CD4-positive, alpha-beta T cell treated with Interleukin-15 for 4 hours (primary cell): ENCODE measurements around the gene BORCS5.
A peak's percentile ranks its signal among the peaks of the same experiment; 100 is the strongest.
"Not testable (repeated sequence)": the region's sequence is repeated elsewhere in the genome, so short reads cannot be mapped to it uniquely, and the experiment has no call there.

Experiments used
- DNase-seq: peaks from one replicate; pipeline ENCODE4 v3.0.0-alpha.2; 2020; ENCODE audit warnings: low spot score

BORCS5 gene

DNA sequence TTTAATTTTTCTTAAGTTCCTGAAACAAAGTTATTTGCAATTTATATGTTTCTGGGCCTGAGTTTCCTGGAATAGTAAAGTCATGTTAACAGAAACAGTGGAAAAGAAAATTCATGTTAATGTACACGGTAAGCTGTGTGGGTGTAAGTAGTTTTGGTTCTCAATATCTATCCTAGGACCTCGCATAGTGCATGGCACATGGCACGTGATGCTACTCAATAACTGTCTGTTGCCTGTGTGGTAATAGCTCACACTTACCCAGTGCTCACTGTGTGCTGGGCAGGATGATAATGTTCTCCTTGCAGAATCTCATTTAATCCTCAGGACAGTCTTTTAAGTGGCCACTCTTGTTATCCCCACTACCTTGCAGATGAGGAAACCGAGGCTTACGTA, 105.0 kb downstream of the BORCS5 start:
- peak; percentile 44 for DNase-seq

DNA sequence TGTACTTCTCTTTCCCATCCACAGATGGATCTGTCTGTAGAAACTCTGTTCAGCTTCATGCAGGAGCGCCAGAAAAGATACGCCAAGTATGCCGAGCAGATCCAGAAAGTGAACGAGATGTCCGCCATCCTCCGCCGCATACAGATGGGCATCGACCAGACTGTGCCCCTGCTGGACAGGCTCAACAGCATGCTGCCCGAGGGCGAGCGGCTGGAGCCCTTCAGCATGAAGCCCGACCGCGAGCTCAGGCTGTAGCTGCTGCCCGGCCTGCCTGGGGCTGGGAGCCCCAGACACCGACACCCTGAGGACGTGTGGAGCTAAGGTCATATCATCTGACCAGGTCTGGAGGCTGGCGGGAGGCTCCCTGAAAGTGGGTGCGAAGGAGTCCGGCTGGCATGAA, 108.6 kb downstream of the BORCS5 start:
- DNase-seq: no peak

- peak; percentile 71 for DNase-seq
Observed at GRCh38 chr12:12466157-12466556, 109.3 kb downstream of the BORCS5 start.

GRCh38 chr12:12467264-12467663, 110.4 kb downstream of the BORCS5 start:
- peak; percentile 43 for DNase-seq

GRCh38 chr12:12467688-12468261, 110.9 kb downstream of the BORCS5 start:
- peak; percentile 49 for DNase-seq

DNA sequence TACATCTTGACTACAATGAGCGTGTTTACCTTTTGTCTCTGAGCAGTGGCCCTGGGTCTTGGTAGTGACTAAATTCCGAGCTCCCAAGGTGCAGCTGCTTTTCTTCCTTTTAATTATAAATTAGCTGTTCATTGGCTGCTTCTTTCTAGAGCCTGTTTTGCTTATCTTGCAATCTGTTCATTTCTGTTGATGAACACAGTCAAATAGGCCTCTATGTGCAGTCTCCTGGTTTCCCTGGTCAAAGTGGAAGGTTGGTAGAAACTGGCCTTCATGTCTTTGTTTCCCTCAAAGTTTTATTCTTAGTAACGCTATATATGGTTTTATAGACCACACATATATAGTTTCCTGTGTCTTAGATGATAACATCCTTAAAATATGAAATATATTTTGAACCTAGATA, 111.7 kb downstream of the BORCS5 start:
- DNase-seq: no peak

DNA sequence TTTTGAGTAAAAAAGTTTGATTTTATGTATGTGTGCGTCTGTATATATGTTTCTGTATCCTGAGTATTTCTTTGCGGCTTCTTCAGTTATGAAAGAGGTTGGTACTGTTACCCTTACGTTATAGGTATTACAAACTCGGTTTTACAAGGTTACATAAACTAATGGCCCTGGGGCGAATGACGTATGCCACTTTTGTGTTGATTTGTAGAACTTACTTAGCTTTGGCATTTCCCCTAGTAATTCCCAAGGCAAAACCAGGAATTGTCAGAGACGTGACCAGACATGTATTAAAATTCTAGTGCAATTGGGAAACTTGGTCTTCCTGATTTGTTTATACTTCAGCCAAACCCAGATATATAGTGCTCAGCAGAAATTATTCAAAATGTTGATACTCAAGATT, 112.5 kb downstream of the BORCS5 start:
- DNase-seq: no peak

DNA sequence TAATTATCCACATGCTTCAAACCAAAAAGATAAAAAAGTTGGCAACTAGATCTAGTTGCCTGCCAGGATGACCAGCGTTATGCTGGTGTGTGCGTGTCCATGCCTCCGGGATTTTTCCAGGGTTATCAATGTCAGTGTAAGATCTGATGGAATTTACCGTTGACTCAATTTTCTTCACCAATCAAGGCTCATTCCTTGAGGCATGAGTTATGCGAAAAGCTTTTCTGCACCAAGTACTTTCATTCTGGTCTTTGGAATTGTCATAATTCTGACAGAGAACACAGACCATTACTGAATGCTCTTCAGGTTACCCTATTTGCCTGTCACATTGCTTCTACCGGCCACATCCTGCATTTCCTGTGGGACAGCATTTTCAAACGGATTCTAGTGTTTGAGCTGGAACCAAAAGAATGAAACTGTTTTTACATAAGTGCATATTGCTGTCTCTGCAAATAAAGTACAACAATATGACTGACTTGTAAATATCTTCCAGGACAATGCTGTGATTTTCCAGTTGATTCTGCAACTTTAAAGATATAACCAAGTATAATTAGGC, 114.0 kb downstream of the BORCS5 start:
- DNase-seq: no peak

GRCh38 chr12:12471982-12472961, 115.4 kb downstream of the BORCS5 start:
- DNase-seq: not testable (repeated sequence)

DNA sequence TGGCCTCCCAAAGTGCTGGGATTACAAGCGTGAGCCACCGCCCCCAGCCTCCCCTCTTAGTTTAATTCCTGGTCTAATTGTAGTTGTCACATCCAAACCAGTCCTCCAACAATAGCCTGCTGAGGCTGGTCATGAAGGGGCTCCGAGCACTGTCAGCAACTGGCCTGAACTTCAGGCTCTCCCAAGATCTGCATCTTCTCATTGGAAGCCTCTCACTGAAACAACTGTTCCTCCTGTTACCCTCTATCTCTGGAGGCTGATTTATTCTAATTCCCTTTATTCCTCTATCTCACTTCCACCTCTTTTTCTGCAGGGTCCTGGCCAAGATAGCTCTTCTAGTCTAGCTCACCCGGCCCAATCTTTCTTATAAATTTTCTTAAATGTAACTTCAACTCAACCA, 116.3 kb downstream of the BORCS5 start:
- no peak for DNase-seq

GRCh38 chr12:12474471-12474928, 117.6 kb downstream of the BORCS5 start:
- peak; percentile 68 for DNase-seq

DNA sequence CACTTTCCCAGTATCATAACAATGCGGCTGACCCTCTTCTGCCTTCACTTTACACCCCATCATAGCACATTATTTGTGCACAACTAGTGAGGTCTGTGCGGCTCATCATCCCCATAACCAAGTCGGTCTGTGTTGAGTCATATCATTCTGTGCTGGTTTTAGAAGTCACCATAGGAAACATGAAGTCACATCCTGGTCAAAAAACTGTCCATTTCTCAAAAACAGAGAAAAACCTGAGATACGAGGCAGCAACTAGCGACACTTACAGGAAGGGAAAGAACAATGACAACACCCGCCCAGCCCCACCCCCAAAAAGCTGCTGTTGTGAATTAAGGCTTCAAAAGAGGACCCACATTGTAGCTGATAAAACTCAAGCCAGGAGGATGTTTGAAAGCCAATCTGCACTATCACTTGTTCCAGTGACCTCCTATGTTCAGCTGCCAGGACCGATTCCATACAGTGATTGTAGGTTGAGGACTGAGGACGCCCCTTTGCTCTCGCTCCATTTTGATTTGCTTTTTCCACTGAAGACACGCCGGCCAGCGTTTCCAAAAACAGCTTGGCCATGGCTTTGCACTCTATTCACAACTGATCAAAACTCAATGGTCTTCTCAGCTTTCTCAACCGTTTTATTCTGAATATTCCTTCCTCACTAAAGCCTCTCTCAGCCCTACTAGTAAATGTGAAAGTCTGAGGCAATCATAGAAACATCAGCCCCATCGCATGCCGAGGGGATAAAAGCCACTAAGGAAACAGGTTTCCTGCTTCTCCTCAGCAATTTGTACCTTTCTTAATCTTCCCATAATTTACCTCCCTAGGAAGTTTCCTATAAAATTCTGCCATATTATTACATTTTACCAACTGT, 118.3 kb downstream of the BORCS5 start:
- peak; percentile 81 for DNase-seq

DNA sequence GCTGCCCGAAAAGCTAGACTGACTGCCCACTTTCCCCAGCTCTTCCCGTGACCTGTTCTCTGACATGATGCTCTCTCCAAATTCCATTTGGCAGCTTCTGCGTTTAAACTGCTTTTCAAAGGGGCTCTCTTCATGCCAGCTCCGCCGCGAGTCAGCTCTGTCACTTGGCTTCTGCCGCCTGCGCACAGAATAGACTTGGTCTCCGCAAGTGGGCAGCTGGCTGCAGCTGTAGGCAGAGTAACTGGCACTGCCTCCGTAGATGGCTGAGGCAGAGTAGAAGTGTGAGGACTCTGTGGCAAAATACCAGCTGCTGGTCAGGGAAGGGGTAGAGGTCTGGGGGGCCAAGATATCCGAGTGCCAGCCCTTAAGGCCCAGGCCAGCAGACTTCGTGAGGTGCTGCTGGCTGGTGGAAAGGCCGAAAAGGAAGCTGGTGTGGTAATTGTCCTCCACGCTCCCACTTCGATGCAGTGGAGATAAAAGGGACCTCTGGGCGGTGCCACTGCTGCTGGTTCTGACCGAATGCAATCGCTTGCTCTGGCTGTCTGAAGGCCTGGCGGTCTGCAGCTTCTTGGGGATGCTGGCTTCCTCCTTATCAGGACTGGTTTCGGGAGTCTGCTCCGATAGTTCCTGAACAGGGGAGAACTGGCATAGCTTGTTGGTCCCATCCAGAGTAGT, 120.1 kb downstream of the BORCS5 start:
- DNase-seq: no peak

- no peak for DNase-seq
Observed at GRCh38 chr12:12477532-12477890, 120.6 kb downstream of the BORCS5 start.

- DNase-seq: no peak
Observed at GRCh38 chr12:12480074-12480473, 123.2 kb downstream of the BORCS5 start.

DNA sequence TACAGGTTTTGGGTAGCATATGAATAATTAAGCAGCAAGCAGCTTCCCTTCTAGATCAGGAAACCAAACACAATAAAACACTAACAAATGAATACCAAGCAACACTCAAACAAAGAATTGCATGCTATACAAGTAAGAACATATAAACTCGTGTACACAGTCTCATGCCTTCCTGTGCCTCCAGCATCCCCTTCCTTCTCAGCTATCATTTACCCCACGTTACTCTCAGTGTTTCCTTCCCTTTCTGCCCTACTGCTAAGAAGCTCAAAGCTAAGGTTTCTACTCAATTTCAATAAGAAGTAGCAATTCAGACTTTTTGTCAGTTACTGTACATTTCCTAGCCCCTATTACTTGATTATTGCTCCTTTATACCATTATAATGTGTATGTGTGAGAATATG, 124.8 kb downstream of the BORCS5 start:
- DNase-seq: no peak

GRCh38 chr12:12482150-12482761, 125.4 kb downstream of the BORCS5 start:
- peak; percentile 67 for DNase-seq

- no peak for DNase-seq
Observed at GRCh38 chr12:12482959-12483358, 126.1 kb downstream of the BORCS5 start.

GRCh38 chr12:12483438-12483837, 126.6 kb downstream of the BORCS5 start:
- DNase-seq: no peak

DNA sequence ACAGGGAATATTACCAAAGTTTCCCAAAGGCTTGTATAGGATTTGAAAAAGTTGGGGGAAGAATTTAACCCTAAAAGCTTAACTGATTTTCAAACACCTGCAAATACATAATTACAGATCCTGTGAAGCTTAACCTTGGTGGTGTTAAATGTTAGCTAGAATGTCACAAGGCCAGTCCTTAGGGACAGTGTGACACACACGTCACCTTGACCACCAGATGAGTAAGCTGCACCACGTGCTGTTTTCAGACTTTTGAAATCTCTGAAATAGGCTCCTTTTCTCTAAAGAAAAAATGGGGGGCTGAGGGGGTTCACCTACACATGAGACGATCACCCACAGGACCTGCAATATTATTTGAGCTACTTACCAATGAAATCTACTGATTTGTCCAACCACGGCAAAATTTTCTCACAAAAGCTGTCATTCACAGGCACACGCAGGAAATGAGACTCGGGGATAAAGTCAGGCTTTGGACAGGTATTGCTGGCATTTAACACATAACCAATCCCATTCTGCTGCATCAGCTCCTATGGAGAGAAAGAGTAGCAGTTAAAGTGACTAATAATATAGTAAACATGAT, 129.9 kb downstream of the BORCS5 start:
- no peak for DNase-seq

DNA sequence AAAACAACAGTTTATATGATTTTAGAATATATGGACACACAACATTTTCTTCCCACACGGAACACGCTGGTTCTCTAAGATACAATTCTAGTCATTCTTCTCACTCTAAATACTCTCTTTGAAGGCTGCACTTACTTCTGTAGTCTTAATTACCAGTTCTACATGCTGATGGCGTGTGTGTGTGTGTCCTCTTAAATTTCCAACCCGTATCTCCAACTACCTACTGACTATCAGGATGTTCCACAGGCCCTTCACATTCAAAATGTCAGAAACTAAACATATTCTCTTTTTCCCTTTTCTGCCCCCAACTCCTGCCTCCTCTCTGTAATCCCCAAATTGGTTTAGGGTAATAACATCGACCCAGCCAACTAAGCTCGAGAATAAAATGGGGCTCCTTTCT, 130.6 kb downstream of the BORCS5 start:
- DNase-seq: no peak
